Measurements from ENCODE around the gene TMPRSS11F. TPM values are rescaled to one million over a fixed set of nuclear protein-coding genes. Genes with fewer than 3 reads are reported as not detected.

The TMPRSS11F gene
- total RNA-seq, 1 donor from 2014 or later, result not detected

DNA sequence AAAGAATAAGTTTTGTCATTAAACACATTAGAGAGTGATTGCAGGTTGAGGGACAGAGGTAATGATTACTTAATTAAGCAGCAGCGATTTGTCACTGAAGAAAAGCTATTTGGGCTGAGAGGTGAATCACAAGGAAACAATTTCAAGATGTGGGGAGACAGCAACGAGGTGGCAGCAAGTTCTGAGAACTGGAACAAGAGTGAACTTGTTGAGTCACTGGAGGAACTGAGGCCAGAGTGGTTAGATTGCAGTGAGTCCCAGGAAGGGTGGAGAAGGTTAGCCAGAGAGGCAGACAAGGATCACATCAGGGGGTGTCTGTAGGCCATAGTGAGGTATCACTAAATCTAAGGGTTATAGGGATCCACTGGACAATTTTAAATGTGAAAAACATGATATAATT, 108.5 kb downstream of the TMPRSS11F start:
- TF ChIP-seq, protein P1, sequence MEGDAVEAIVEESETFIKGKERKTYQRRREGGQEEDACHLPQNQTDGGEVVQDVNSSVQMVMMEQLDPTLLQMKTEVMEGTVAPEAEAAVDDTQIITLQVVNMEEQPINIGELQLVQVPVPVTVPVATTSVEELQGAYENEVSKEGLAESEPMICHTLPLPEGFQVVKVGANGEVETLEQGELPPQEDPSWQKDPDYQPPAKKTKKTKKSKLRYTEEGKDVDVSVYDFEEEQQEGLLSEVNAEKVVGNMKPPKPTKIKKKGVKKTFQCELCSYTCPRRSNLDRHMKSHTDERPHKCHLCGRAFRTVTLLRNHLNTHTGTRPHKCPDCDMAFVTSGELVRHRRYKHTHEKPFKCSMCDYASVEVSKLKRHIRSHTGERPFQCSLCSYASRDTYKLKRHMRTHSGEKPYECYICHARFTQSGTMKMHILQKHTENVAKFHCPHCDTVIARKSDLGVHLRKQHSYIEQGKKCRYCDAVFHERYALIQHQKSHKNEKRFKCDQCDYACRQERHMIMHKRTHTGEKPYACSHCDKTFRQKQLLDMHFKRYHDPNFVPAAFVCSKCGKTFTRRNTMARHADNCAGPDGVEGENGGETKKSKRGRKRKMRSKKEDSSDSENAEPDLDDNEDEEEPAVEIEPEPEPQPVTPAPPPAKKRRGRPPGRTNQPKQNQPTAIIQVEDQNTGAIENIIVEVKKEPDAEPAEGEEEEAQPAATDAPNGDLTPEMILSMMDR (IDR thresholded peaks at IDR 0.05), result no peak
- no peaks in the 10 kb centered on the region for H3K9me3 ChIP-seq
- H3K27ac ChIP-seq, result no peak overlapping the region
- H3K27me3 ChIP-seq, result no peaks in the 10 kb centered on the region
- H3K4me3 ChIP-seq, result no peak overlapping the region
- intact Hi-C loops (cut with DNase I), result no loop called here
- H3K36me3 ChIP-seq, result no peaks in the 10 kb centered on the region
- no peak for DNase-seq (ENCODE audit: low spot score in 2 of 2)
- H3K4me1 ChIP-seq, result no peaks in the 10 kb centered on the region

DNA sequence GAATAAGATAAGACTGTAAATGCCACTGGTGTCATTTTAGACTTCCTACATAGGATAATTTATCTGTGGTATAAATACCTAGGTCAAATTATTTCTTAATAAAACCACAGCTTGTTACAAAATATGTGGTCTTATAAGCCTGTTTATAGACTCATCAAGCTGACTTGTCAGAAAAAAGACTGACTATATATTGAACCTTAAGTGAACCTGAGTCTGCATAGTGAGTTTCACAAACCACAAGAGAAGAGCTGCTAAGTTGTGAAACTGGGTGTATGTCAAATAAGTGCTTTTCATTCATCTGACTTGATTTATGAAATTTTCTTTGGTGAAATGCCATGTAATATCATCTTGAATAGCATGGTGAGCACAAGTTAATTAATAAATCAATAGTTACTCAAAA, 118.0 kb downstream of the TMPRSS11F start:
- intact Hi-C loops (cut with DNase I), result no loop called here
- H3K9me3 ChIP-seq, result peaks cover 0 to 4% of the 10 kb centered on the region in 2 donors
- no peak for DNase-seq (ENCODE audit: low spot score in 2 of 2)
- TF ChIP-seq, protein P1 (IDR thresholded peaks at IDR 0.05), result no peak
- H3K36me3 ChIP-seq, result no peaks in the 10 kb centered on the region
- H3K27me3 ChIP-seq, result no peaks in the 10 kb centered on the region
- H3K4me3 ChIP-seq, result no peak overlapping the region
- H3K4me1 ChIP-seq, result no peaks in the 10 kb centered on the region
- H3K27ac ChIP-seq, result no peak overlapping the region

Other genes starting within 250 kb of the TMPRSS11F start
- gene TMPRSS11D, start 245.9 kb downstream of the TMPRSS11F start, total RNA-seq, result not detected
- gene TMPRSS11A, start 166.4 kb downstream of the TMPRSS11F start, total RNA-seq, result not detected
- not detected for gene TMPRSS11B, start 115.8 kb upstream of the TMPRSS11F start, total RNA-seq
- 17.6 TPM for gene YTHDC1, start 220.2 kb upstream of the TMPRSS11F start, total RNA-seq